GM06990 (cell line): Measurements from ENCODE around the gene HRAS.

ENCODE experiments used
- DNase-seq: peaks from one replicate; pipeline ENCODE4 v3.0.0-alpha.2; 2011; ENCODE audit not compliant: insufficient read length; ENCODE audit errors: extremely low read depth
- H3K27me3 ChIP-seq: replicated peaks from 2 replicates; pipeline ENCODE4 v1.6.0; 2011; ENCODE audit warnings: low read length; ENCODE audit not compliant: control insufficient read depth, insufficient read depth
- H3K36me3 ChIP-seq: 2 replicates; pipeline ENCODE4 v1.5.1; 2011; ENCODE audit warnings: low read length; ENCODE audit not compliant: control insufficient read depth, insufficient read depth
- H3K4me3 ChIP-seq: replicated peaks from 2 replicates; pipeline ENCODE4 v1.5.1; 2011; ENCODE audit warnings: low read depth, mild to moderate bottlenecking, control low read depth, low read length
- TF ChIP-seq, protein P1 (sequence below): IDR thresholded peaks from 2 replicates; pipeline ENCODE4 v1.5.1; 2011; ENCODE audit warnings: low read length, control low read depth, mild to moderate bottlenecking, inconsistent platforms; ENCODE audit not compliant: insufficient read depth, poor library complexity, severe bottlenecking

HRAS gene

DNA sequence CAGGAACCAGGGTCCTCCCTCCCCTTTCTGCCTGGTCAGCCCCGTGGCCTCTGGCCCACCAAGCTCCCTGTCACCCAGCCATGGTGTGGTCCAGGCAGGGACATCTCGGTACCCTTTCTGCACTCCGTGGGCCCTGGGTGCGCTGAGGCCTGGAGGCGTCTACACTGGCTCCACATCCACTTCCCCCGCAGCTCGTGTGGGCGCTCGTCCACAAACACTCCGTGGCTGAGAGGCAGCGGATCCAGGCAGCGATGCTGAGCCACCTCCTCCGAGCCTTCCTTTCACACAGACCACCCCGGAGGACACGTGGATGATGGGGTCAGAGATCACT lies 44.5 kb downstream of the HRAS start:
- no peak for DNase-seq
- no peaks in the 10 kb centered on the region for H3K27me3 ChIP-seq
- peaks cover 16% of the 10 kb centered on the region for H3K36me3 ChIP-seq
- TF ChIP-seq, protein P1, sequence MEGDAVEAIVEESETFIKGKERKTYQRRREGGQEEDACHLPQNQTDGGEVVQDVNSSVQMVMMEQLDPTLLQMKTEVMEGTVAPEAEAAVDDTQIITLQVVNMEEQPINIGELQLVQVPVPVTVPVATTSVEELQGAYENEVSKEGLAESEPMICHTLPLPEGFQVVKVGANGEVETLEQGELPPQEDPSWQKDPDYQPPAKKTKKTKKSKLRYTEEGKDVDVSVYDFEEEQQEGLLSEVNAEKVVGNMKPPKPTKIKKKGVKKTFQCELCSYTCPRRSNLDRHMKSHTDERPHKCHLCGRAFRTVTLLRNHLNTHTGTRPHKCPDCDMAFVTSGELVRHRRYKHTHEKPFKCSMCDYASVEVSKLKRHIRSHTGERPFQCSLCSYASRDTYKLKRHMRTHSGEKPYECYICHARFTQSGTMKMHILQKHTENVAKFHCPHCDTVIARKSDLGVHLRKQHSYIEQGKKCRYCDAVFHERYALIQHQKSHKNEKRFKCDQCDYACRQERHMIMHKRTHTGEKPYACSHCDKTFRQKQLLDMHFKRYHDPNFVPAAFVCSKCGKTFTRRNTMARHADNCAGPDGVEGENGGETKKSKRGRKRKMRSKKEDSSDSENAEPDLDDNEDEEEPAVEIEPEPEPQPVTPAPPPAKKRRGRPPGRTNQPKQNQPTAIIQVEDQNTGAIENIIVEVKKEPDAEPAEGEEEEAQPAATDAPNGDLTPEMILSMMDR, result no peak
- no peak overlapping the region for H3K4me3 ChIP-seq

DNA sequence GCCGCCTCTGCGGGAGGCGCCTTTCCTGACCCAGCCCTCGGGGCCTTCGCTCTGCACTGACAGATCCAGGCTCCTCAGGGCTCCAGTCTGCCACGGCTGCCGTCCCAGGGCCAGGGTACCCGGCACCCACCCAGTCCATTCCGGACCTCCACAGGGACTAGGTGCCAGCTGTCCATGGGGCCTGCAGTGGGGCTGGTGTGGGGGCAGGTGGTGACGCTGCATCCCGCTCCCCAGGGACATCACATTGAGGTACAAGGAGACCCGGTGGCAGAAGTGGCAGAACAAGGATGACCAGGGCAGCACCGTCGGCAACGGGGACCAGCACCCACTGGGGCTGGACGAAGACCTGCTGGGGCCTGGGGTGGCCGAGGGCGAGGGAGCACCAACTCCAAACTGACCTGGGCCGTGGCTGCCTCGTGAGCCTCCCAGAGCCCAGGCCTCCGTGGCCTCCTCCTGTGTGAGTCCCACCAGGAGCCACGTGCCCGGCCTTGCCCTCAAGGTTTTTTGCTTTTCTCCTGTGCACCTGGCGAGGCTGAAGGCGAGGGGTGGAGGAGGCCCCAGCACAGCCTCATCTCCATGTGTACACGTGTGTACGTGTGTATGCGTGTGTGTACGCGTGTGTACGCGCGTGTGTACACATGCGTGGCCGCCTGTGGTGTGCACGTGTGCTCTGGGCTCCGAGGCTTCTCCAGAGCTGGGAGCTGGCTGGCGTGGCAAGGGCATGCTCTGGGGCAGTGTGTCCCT lies 45.0 kb downstream of the HRAS start:
- TF ChIP-seq, protein P1, result no peak
- Histone ChIP-seq H3K4me3 (no peak overlapping the region), H3K36me3 (peaks cover 16% of the 10 kb centered on the region), H3K27me3 (no peaks in the 10 kb centered on the region)
- DNase-seq, result no peak

DNA sequence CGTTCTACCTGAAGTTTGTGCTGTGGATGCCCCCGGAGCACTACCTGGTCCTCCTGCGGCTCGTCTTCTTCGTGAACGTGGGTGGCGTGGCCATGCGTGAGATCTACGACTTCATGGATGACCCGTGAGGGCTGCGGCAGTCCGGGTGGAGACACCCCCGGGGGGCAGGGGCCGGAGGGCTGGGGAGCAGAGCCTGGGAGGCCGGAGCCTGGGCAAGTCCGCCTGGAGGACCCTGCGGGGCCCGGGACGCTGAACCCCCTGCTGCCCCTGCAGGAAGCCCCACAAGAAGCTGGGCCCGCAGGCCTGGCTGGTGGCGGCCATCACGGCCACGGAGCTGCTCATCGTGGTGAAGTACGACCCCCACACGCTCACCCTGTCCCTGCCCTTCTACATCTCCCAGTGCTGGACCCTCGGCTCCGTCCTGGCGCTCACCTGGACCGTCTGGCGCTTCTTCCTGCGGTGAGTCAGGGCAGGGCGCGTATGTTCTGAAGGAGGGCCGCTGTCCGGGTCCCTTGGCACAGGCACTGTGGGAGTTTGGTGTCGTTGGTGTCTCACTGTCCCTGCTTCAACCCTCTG lies 45.7 kb downstream of the HRAS start:
- Histone ChIP-seq H3K36me3 (peaks cover 14% of the 10 kb centered on the region), H3K4me3 (no peak overlapping the region), H3K27me3 (no peaks in the 10 kb centered on the region)
- TF ChIP-seq, protein P1, result no peak
- DNase-seq, result no peak

DNA sequence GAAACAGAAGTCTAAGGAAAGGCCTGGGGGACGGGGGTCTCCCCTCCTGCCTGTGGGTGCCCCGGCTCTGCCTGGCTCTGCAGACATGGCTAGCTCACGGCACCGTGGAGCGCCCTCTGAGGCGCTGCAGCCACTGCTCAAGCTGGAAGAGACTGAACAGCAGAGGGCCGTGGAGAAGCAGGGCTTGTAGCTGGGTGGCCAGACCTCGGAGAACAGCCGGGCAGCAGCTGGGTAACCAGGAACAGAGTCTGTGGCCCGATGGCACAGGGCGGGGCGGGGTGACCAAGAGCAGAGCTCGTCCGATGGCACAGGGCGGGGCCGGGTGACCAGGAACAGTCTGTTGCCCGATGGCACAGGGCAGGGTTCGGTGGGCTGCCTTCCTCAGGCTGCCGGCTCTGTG lies 46.4 kb downstream of the HRAS start:
- TF ChIP-seq, protein P1, result no peak
- H3K36me3 ChIP-seq, result peaks cover 9% of the 10 kb centered on the region
- no peaks in the 10 kb centered on the region for H3K27me3 ChIP-seq
- DNase-seq, result no peak
- no peak overlapping the region for H3K4me3 ChIP-seq

DNA sequence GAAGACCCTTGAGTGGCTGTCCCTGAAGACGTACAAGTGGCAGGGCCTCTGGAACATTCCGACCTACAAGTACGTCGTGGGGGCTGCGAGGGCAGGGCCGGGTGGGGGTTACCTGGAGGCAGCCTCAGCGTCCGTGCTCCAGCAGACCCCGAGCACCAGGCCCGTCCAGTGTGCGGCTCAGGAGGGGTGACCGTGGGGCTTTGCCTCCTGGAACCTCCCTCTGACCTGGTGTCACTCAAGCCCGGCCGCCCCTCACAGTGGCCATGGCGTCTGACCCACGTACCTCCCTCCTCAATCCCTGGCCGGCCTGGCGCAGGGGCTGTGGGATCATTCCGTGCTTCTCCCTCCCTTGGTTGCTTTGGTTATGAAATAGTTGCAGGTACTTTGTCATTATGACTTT lies 46.8 kb downstream of the HRAS start:
- TF ChIP-seq, protein P1, result no peak
- H3K27me3 ChIP-seq, result no peaks in the 10 kb centered on the region
- H3K36me3 ChIP-seq, result peaks cover 6% of the 10 kb centered on the region
- DNase-seq, result no peak
- no peak overlapping the region for H3K4me3 ChIP-seq
